ENCODE data around the gene SLC35A2.

DNA sequence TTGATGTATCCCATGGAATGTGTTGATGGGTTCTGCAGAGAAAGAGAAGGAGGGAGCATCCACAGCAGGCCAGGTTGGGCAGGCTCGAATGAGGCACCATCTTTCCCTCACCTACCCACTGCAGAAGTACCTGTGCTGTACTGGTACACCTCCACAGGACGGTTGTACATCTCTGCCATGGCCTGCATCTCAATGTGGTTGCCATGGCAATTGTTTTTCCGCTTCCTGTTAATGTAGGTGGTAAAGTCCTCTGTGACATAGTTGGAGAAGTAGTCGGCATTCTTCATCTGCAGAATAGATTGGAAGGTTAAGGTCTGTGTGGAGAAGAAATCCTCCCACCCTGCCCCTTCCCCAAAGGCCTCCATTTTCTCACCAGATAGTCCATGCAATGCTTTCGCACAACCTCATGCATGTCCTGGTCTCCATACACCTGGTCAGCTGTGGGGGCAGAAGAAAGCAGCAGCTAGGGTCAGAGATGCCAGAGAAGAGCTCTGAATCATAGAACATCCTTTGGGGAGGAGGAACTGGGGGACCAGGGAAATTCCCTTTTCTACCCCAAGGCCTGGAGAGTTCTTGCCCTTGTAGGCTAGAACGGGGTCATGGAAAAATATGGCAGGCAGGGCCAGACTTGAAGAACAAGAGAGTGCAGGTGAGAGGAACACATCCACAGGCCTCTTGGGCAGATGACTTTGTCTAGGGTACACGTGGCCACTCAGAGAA, 23.3 kb upstream of the SLC35A2 start:
- TF ChIP-seq CTCF (IDR thresholded peaks at IDR 0.05; ENCODE audit: low read depth, low read length) (no peak), EZH2phosphoT487 (IDR thresholded peaks at IDR 0.05; ENCODE audit: low read depth) (no peak)
